BLaER1 treated with 17β-estradiol and CSF1 and Interleukin-3, amounts not matched to agents 10 nM and 100 nM (cell line): Measurements from ENCODE around the gene BCR.
"Not testable (repeated sequence)": the region's sequence is repeated elsewhere in the genome, so short reads cannot be mapped to it uniquely, and the experiment has no call there.

Source experiments
- H3K27ac ChIP-seq, 11 experiments: shearing (Covaris generic); formaldehyde crosslinking; 2 replicates each; pipeline ENCODE4 v1.8.1; 2022
- H3K27me3 ChIP-seq, 11 experiments: shearing (Covaris generic); formaldehyde crosslinking; 2 replicates each; pipeline ENCODE4 v1.8.1; 2022
- H3K36me3 ChIP-seq, 11 experiments: shearing (Covaris generic); formaldehyde crosslinking; 2 replicates each; pipeline ENCODE4 v1.8.1; 2022
- H3K4me1 ChIP-seq, 10 experiments: shearing (Covaris generic); formaldehyde crosslinking; 2 replicates each; pipeline ENCODE4 v1.8.1; 2022
- H3K4me2 ChIP-seq, 11 experiments: shearing (Covaris generic); formaldehyde crosslinking; 2 replicates each; pipeline ENCODE4 v1.8.1; 2022
- H3K4me3 ChIP-seq, 10 experiments: shearing (Covaris generic); formaldehyde crosslinking; 2 replicates each; pipeline ENCODE4 v1.8.1; 2022
- H3K9ac ChIP-seq, 11 experiments: shearing (Covaris generic); formaldehyde crosslinking; 2 replicates each; pipeline ENCODE4 v1.8.1; 2022
- H3K9me3 ChIP-seq, 11 experiments: shearing (Covaris generic); formaldehyde crosslinking; replicated peaks in 1 of 11; 2 replicates each; pipeline ENCODE4 v1.8.1; 2022
- H4K20me1 ChIP-seq, 11 experiments: shearing (Covaris generic); formaldehyde crosslinking; 2 replicates each; pipeline ENCODE4 v1.8.1; 2022
- Cebpa-rat ChIP-seq, 11 experiments: shearing (Covaris generic); IDR thresholded peaks; 2 replicates each; pipeline ENCODE4 v1.8.1; 2022

BCR gene

DNA sequence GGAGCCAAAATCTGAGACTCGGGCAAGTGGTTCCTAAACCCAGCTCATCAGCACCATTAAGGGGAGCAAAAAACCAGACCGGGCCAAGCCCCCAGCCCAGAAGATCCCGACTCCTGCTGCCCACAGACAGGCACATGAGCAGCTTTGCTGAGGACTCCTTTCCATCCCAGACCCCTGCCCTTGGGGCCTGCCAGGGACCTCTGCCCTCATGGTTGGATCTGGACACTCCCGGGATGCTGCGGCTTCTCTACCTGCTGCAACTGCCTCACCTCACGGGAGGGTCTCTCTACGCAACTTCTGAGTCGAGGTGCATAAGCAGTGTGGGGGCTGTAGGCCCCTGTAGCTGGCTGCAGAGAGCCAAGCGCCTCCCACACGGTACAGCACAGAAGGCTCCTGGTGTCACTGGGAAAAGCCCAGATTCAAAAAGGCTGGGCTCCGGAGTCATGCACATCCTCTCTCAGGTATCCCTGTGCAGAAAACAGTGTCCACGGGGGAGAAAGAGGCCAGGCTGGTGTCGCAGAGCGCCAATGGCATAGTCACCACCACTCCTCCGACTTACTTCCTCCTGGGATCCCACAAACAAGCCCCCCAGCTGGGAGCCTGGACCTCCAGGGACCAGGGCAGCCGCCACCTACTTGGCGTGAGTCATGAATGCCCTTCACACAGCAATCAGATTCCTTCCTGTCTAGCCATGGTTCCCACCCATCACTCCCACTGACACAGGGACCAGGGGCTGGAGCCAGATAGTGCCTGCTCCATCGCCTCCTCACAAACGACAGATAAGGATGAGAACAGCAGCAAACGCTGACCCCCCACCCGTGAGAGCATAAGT is 122.1 kb downstream of the BCR start:
- Histone ChIP-seq H3K9me3 (no peaks in the 10 kb centered on the region), H3K9ac (no peak overlapping the region), H3K27ac (no peak overlapping the region), H3K4me3 (no peak overlapping the region), H3K4me1 (peaks cover 20 to 40% (median 34%) of the 10 kb centered on the region in 10 experiments), H3K27me3 (no peaks in the 10 kb centered on the region), H4K20me1 (peaks cover 0 to 54% (median 18%) of the 10 kb centered on the region in 11 experiments; a peak in 12 of 22 replicates), H3K4me2 (peak overlapping the region in 5 of 11 experiments; percentile 12 to 50 (median 24); a peak in 6 of 22 replicates), H3K36me3 (peaks cover 22 to 95% (median 77%) of the 10 kb centered on the region in 11 experiments)
- no peak for TF ChIP-seq Cebpa-rat (IDR thresholded peaks at IDR 0.05)

DNA sequence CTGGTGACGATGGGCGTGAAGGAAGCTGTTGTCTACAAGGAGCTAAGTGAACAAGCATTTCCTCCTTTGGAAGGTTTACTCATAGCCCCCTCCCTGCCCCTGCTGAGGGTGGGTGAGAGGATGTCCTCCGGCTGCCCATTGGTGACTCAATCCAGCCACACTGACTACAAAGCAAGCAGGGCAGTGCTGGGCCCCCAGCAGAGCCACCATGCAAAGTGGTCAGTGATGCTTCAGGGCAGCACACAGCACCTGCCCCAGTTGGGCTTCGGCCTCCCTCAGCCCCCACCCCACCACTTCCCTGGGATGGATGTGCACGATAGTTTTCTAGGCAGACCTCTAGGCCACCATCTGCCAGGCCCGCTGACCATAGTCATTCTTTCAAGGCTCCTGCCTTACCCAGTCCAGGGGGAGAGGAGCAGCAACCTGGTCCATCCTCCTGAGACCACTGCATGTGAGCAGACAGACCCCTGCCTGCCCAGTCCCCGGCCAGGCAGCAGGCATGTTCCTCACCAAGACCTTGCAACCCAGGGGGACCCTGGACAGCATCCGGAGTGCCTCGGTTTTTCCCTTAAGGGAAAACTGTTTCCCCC is 125.1 kb downstream of the BCR start:
- H3K4me3 ChIP-seq = no peak overlapping the region
- H3K4me1 ChIP-seq = peaks cover 27 to 63% (median 53%) of the 10 kb centered on the region in 10 experiments
- no peaks in the 10 kb centered on the region for H3K27me3 ChIP-seq
- H3K9ac ChIP-seq = no peak overlapping the region
- peaks cover 17 to 65% (median 48%) of the 10 kb centered on the region in 11 experiments; a peak in 21 of 22 replicates for H3K36me3 ChIP-seq
- H4K20me1 ChIP-seq = peaks cover 0 to 57% (median 17%) of the 10 kb centered on the region in 11 experiments; a peak in 12 of 22 replicates
- TF ChIP-seq Cebpa-rat (IDR thresholded peaks at IDR 0.05) = no peak
- H3K9me3 ChIP-seq = no peaks in the 10 kb centered on the region
- peak overlapping the region in 7 of 11 experiments; percentile 4 to 66 (median 53); a peak in 11 of 22 replicates for H3K4me2 ChIP-seq
- H3K27ac ChIP-seq = no peak overlapping the region

DNA sequence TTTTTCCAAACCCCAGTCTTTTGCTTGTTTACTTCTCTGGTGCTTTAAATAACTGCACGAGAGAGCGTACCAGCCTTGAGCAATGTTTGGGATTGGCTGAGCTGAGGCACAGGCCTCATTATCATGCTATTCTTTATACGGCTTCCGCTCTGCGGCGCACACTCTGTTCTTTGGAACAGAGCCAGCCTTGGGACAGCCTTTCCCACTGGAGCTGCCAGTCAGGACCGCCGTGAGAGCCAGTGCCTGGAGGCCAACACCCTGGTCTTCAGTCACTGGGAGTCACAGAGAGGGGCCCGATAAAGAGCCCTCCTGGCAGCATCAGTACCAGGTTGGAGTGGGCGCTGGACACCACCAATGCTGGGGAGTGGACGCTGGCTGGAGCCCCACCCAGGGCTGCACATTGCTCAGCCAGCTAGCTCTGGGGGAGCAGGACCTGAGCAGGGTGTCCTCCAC is 125.6 kb downstream of the BCR start:
- H3K27me3 ChIP-seq = no peaks in the 10 kb centered on the region
- no peak overlapping the region for H3K27ac ChIP-seq
- H3K9ac ChIP-seq = no peak overlapping the region
- H3K4me1 ChIP-seq = peaks cover 27 to 63% (median 55%) of the 10 kb centered on the region in 10 experiments
- TF ChIP-seq Cebpa-rat (IDR thresholded peaks at IDR 0.05) = no peak
- H3K4me3 ChIP-seq = no peak overlapping the region
- peaks cover 11 to 60% (median 43%) of the 10 kb centered on the region in 11 experiments; a peak in 21 of 22 replicates for H3K36me3 ChIP-seq
- no peaks in the 10 kb centered on the region for H3K9me3 ChIP-seq
- peaks cover 0 to 51% (median 14%) of the 10 kb centered on the region in 11 experiments; a peak in 12 of 22 replicates for H4K20me1 ChIP-seq
- peak overlapping the region in 10 of 11 experiments; percentile 2 to 66 (median 51); a peak in 15 of 22 replicates for H3K4me2 ChIP-seq

DNA sequence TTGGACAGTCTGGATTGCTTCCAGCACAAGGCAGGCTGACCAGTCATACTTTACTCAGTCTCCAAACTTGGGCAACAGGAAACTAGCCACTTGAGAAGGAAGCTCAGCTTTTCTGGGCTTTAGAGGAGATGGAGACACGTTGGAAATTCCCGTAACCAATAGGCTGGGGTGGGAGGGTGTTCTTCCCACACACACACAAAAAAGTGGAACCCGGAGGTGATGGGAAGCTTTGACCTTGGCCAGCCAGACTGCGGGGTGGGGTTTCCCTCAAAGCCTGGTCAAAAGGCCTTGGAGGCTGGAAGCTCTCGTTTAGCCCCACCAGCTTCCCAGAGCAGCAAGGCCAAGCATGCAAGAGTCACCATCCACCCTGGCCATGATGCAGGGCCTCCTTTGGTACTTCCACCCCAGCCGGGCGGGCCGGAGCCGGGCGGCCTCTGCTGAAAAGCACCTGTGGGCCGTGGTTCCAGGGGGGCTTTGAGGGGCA is 126.2 kb downstream of the BCR start:
- H3K4me2 ChIP-seq = peak overlapping the region; percentile 2 to 66 (median 49); a peak in 18 of 22 replicates
- H3K4me3 ChIP-seq = no peak overlapping the region
- TF ChIP-seq Cebpa-rat (IDR thresholded peaks at IDR 0.05) = no peak
- no peaks in the 10 kb centered on the region for H3K27me3 ChIP-seq
- H3K27ac ChIP-seq = no peak overlapping the region
- no peaks in the 10 kb centered on the region for H3K9me3 ChIP-seq
- peaks cover 6 to 55% (median 38%) of the 10 kb centered on the region in 11 experiments; a peak in 21 of 22 replicates for H3K36me3 ChIP-seq
- H4K20me1 ChIP-seq = peaks cover 0 to 46% (median 14%) of the 10 kb centered on the region in 11 experiments; a peak in 12 of 22 replicates
- peaks cover 27 to 59% (median 55%) of the 10 kb centered on the region in 10 experiments for H3K4me1 ChIP-seq
- H3K9ac ChIP-seq = no peak overlapping the region

DNA sequence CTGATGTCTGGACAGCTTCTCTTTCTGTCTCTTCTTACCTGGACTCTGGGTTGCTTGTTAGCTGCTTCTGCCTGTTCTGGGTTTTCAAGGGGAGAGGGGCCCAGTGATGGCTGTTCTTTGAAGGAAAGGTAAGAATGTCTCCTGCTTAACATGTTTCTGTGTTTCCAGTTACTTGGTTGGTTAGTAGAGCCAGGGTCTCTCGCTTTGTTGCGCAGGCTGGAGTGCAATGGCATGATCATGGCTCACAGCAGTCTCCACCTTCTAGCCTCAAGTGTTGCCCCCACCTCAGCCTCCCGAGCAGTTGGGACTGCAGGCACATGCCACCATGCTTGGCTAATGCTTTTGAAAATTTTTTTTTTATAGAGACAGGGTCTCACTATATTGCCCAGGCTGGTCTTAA is 126.6 kb downstream of the BCR start:
- no peak for TF ChIP-seq Cebpa-rat (IDR thresholded peaks at IDR 0.05)
- Histone ChIP-seq H3K27me3 (no peaks in the 10 kb centered on the region), H4K20me1 (peaks cover 0 to 44% (median 14%) of the 10 kb centered on the region in 11 experiments; a peak in 11 of 22 replicates), H3K4me1 (peaks cover 27 to 57% (median 54%) of the 10 kb centered on the region in 10 experiments), H3K9me3 (no peaks in the 10 kb centered on the region), H3K4me2 (peak overlapping the region; percentile 2 to 66 (median 49); a peak in 18 of 22 replicates), H3K4me3 (no peak overlapping the region), H3K9ac (no peak overlapping the region), H3K27ac (no peak overlapping the region), H3K36me3 (peaks cover 4 to 55% (median 37%) of the 10 kb centered on the region in 11 experiments; a peak in 21 of 22 replicates)

DNA sequence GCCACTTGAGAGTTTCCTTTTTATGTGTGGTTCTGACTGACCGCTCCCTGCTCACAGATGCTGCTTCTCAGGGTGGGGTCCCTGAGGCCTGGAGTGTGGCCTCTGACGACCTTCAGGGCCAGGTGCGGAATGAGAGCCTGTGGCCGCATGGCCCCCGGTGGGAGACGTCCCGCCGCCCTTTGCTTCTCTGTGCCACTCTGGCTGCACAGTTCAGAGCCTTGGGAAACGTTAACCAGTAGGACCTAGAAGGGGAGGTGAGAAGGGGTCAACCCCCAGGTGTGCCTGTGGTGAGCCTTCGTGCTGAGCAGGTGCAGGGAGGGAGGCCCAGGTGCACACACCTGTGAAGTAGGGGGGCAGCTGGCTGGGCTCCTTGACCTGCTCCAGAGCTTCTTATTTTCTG is 127.2 kb downstream of the BCR start:
- H3K4me2 ChIP-seq, H3K9ac ChIP-seq, H3K4me3 ChIP-seq, H3K27me3 ChIP-seq, H3K27ac ChIP-seq, H3K9me3 ChIP-seq: not testable (repeated sequence)
- Histone ChIP-seq H4K20me1 (peaks cover 0 to 41% (median 9%) of the 10 kb centered on the region in 11 experiments; a peak in 11 of 22 replicates), H3K36me3 (peaks cover 4 to 54% (median 34%) of the 10 kb centered on the region in 11 experiments; a peak in 21 of 22 replicates), H3K4me1 (peaks cover 27 to 52% (median 49%) of the 10 kb centered on the region in 10 experiments)

DNA sequence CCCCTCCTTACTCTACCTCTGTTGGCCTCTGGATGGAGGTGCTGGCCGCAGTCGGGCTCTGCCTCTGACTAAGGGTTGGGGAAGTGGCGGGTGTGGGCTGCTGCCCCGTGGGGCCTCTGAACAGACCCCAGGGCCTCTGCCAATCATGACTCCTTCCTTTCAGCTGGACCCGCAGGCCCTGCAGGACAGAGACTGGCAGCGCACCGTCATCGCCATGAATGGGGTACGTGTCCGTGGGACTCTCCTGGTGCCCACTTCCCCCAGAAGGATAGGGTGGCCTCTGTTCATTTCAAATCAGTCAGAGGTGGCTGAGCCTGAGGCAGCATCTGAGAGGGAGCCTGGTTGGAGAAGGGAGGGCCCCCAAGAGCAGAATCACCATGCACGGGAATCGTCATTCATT is 129.0 kb downstream of the BCR start:
- not testable (repeated sequence) for H3K9me3 ChIP-seq, H3K4me3 ChIP-seq, H3K27me3 ChIP-seq, H3K27ac ChIP-seq, H3K9ac ChIP-seq
- peaks cover 7 to 49% (median 34%) of the 10 kb centered on the region in 11 experiments; a peak in 18 of 22 replicates for H3K36me3 ChIP-seq
- H3K4me1 ChIP-seq = peaks cover 27 to 50% (median 46%) of the 10 kb centered on the region in 10 experiments
- H4K20me1 ChIP-seq = peaks cover 0 to 38% (median 12%) of the 10 kb centered on the region in 11 experiments; a peak in 11 of 22 replicates
- peak overlapping the region in 7 of 11 experiments; percentile 31 to 64 (median 58); a peak in 10 of 22 replicates for H3K4me2 ChIP-seq

DNA sequence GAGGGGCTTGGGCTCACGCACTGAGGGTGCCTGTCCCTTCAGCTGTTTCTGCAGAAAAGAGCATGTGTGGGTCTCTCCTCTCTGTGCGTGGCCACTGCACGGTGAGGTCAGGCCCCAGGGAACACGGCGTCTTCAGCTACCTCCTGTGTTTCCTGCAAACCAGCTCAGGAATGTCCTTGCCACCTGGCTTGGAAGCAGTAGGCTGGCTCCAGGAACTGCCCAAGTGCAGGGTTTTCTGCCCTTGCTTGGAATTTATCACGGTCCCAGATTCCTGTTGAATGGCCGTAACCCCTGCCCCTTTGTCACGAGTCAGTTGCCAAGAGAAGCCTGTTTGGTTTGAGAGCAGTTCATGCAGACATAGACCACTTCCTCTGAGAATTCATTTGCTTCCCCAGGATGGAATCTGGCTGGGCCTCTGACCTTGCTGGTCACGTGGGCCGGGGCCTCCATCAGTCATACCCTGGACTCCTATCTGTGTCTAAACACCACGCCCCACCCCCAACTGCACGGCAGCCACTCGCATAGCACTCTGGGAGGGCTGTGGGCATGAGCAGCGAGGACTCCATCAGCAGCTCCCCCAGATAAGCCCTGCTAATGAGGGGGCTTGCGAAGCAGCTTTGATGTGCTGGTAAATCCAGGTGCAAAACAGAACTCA is 130.3 kb downstream of the BCR start:
- H3K27ac ChIP-seq, H3K27me3 ChIP-seq, H3K9ac ChIP-seq, H3K4me3 ChIP-seq, H3K9me3 ChIP-seq: not testable (repeated sequence)
- H4K20me1 ChIP-seq = peaks cover 0 to 38% (median 11%) of the 10 kb centered on the region in 11 experiments; a peak in 11 of 22 replicates
- peaks cover 9 to 41% (median 30%) of the 10 kb centered on the region in 11 experiments; a peak in 18 of 22 replicates for H3K36me3 ChIP-seq
- H3K4me1 ChIP-seq = peaks cover 16 to 43% (median 39%) of the 10 kb centered on the region in 10 experiments
- H3K4me2 ChIP-seq = peak overlapping the region in 10 of 11 experiments; percentile 33 to 66 (median 50); a peak in 14 of 22 replicates

DNA sequence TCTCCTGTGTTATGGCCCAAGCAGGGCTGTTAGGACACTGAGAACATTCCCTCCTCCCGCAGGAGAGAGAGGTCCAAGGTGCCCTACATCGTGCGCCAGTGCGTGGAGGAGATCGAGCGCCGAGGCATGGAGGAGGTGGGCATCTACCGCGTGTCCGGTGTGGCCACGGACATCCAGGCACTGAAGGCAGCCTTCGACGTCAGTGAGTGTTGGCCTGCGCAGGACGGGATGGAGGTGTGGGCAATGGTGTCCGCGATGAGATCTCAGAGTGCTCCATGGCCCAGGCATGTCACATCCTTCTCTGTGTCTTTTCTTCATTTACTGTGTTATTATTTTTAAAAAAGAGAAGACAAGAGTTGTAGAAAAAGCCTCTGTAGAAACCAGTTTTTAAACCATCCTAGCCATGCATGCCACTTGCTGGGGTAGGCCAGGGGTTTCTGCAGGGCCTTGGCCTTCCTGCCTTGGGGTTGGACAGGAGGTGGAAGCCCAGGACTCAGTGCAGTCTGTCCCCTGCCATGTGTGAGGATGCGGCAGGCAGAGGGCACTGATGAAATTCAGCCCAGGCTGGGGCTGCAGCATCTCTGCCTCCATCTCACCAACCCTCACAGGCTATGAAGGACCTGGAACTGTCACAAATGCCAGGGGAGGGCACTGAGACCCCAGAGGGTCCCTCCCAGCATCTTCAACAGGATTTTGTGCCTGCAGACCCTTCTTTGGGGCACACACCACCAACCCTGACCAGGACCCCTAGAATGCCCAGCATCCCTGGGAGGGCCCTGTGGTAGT is 131.5 kb downstream of the BCR start:
- not testable (repeated sequence) for H3K27ac ChIP-seq

More for the DNA sequence above, 131.5 kb downstream of the BCR start:
- not testable (repeated sequence) for H3K9me3 ChIP-seq, H3K9ac ChIP-seq, H3K4me3 ChIP-seq, H3K27me3 ChIP-seq, H3K4me2 ChIP-seq
- Histone ChIP-seq H3K4me1 (peaks cover 7 to 35% (median 28%) of the 10 kb centered on the region in 10 experiments), H4K20me1 (peaks cover 0 to 25% (median 1%) of the 10 kb centered on the region in 11 experiments; a peak in 8 of 22 replicates), H3K36me3 (peaks cover 9 to 29% (median 22%) of the 10 kb centered on the region in 11 experiments; a peak in 18 of 22 replicates)
